GM06990 (cell line): ENCODE data around the gene MSGN1.

Experiments used
- DNase-seq: peaks from one replicate; pipeline ENCODE4 v3.0.0-alpha.2; 2011; ENCODE audit not compliant: insufficient read length; ENCODE audit errors: extremely low read depth
- H3K27me3 ChIP-seq: replicated peaks from 2 replicates; pipeline ENCODE4 v1.6.0; 2011; ENCODE audit warnings: low read length; ENCODE audit not compliant: control insufficient read depth, insufficient read depth
- H3K36me3 ChIP-seq: 2 replicates; pipeline ENCODE4 v1.5.1; 2011; ENCODE audit warnings: low read length; ENCODE audit not compliant: control insufficient read depth, insufficient read depth
- H3K4me3 ChIP-seq: replicated peaks from 2 replicates; pipeline ENCODE4 v1.5.1; 2011; ENCODE audit warnings: low read depth, mild to moderate bottlenecking, control low read depth, low read length
- TF ChIP-seq, protein P1 (sequence below): IDR thresholded peaks from 2 replicates; pipeline ENCODE4 v1.5.1; 2011; ENCODE audit warnings: low read length, control low read depth, mild to moderate bottlenecking, inconsistent platforms; ENCODE audit not compliant: insufficient read depth, poor library complexity, severe bottlenecking

MSGN1 gene

DNA sequence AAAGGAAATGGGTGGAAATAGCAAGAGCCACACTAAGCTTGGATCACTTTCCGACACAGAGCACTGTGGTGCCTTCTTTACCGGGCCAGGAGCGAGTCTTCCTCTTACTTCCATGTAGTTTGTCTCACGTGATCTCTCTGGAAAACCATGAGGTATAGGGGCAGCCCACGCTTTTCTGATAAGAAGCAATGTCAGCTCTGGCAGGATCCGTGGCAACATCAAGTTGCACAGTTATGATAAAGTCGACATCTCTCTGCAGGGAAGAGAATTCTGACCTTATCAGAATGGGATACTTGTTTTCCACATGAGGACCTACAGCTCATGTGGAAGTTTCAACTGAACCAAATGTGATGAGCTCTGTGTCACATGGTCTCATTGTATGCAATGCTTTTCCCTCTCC, 29.5 kb downstream of the MSGN1 start:
- DNase-seq = no peak
- Histone ChIP-seq H3K4me3 (no peak overlapping the region), H3K36me3 (no peaks in the 10 kb centered on the region), H3K27me3 (no peaks in the 10 kb centered on the region)
- TF ChIP-seq, protein P1, sequence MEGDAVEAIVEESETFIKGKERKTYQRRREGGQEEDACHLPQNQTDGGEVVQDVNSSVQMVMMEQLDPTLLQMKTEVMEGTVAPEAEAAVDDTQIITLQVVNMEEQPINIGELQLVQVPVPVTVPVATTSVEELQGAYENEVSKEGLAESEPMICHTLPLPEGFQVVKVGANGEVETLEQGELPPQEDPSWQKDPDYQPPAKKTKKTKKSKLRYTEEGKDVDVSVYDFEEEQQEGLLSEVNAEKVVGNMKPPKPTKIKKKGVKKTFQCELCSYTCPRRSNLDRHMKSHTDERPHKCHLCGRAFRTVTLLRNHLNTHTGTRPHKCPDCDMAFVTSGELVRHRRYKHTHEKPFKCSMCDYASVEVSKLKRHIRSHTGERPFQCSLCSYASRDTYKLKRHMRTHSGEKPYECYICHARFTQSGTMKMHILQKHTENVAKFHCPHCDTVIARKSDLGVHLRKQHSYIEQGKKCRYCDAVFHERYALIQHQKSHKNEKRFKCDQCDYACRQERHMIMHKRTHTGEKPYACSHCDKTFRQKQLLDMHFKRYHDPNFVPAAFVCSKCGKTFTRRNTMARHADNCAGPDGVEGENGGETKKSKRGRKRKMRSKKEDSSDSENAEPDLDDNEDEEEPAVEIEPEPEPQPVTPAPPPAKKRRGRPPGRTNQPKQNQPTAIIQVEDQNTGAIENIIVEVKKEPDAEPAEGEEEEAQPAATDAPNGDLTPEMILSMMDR = no peak

DNA sequence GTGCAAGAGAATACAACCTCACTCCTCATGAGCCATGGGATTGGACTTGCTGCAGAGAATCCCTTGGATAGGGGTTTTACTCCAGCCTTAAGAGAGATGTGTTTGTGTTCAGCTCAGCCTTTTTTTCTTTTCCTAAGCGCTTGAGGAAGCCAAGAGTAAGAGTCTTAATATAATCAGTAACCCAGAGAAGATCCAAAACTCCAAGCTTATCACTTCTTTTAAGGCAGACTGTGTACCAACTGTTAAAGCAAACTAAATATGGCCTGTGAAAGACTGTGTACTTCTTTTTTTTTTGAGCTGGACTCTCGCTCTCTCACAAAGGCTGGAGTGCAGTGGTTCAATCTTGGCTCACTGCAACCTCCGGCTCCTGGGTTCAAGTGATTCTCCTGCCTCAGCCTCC, 30.4 kb downstream of the MSGN1 start:
- TF ChIP-seq, protein P1 = no peak
- no peak overlapping the region for H3K4me3 ChIP-seq
- H3K27me3 ChIP-seq = no peaks in the 10 kb centered on the region

DNA sequence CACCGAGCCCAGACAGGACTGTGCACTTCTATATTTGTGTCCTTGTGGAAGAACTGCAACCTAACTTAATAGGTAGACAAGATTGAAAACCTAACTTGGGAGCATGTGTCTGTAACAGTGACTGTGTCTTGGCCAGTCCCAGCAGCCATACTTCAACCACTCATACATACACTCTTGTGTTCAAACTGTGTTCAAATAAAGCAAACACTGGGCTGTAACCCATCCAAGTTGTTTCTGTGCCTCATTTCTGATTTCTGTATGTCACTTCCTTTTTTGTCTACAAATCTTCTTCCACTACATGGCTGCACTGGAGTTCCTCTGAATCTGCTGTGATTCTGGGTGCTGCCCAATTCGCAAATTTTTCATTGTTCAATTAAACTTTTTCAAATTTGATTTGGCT, 31.0 kb downstream of the MSGN1 start:
- TF ChIP-seq, protein P1 = no peak
- Histone ChIP-seq H3K27me3 (no peaks in the 10 kb centered on the region), H3K4me3 (no peak overlapping the region), H3K36me3 (no peaks in the 10 kb centered on the region)
- DNase-seq = no peak

More for the DNA sequence above, 30.4 kb downstream of the MSGN1 start:
- no peaks in the 10 kb centered on the region for H3K36me3 ChIP-seq
- no peak for DNase-seq

DNA sequence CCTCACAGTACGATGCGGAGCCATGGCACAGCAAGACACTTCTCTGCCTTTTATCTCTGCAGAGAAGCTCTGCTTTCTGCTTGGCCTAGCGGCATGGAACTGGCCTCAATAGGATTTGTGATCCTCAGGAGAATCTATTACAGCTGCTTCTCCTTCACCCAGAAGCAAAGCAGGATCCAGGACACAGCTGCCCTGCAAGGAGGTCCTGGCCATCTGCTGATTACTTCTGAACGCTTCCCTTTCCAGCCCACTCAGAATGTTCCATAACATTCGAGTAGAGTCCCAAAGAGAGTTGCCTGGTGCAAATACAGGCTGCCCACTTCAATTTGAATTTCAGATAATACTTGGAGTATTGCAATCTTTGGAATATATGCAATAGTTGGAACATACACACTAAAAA, 33.0 kb downstream of the MSGN1 start:
- no peaks in the 10 kb centered on the region for H3K36me3 ChIP-seq

DNA sequence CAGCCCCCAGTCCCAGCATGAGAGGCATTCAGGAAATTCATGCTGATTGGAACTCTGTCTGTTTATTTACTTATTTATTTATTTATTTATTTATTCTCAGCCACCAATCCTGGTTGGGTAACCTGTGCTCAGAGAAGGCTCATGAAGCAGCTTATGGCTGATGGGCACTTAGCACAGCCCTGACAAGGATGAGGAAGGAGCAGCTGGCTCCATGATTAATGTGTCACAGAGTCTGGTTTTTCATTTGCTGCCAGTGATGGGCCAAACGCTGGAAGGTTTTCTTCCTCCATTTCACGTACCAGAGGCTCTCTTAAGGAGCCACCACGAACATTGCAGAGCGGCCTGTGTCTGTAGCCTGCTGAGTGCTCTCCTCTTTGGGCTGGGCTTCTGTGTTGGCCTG, 33.9 kb downstream of the MSGN1 start:
- Histone ChIP-seq H3K4me3 (no peak overlapping the region), H3K36me3 (no peaks in the 10 kb centered on the region), H3K27me3 (no peaks in the 10 kb centered on the region)
- DNase-seq = no peak
- TF ChIP-seq, protein P1 = no peak

More for the DNA sequence above, 33.0 kb downstream of the MSGN1 start:
- Histone ChIP-seq H3K4me3 (no peak overlapping the region), H3K27me3 (no peaks in the 10 kb centered on the region)
- TF ChIP-seq, protein P1 = no peak
- DNase-seq = no peak
